Fibroblast of the aortic adventitia (primary cell): ENCODE measurements around the gene HJURP. TPM values are rescaled to one million over a fixed set of nuclear protein-coding genes. Genes with fewer than 3 reads are reported as not detected.
"Not testable (repeated sequence)": the region's sequence is repeated elsewhere in the genome, so short reads cannot be mapped to it uniquely, and the experiment has no call there.

Experiments used
- DNase-seq: peaks from one replicate; pipeline ENCODE4 v3.0.0-alpha.2; 2010; ENCODE audit warnings: low read depth
- H3K4me3 ChIP-seq: 2 replicates; pipeline ENCODE4 v1.5.1; 2011; ENCODE audit warnings: low read depth, mild to moderate bottlenecking, control low read depth, low read length, moderate library complexity
- CTCF ChIP-seq: IDR thresholded peaks from 2 replicates; pipeline ENCODE4 v1.5.1; 2011; ENCODE audit warnings: mild to moderate bottlenecking, low read length, control low read depth, inconsistent platforms; ENCODE audit not compliant: insufficient read depth
- total RNA-seq: library from RNA; depleted of rRNA; stranded (reverse); fragments of >200 nt; gene quantifications from 2 replicates; pipeline ENCODE4 v1.2.3, GENCODE V29; 2012; ENCODE audit warnings: low replicate concordance

Gene HJURP
- total RNA-seq = 1.1 and 34.9 TPM in 2 replicates

DNA sequence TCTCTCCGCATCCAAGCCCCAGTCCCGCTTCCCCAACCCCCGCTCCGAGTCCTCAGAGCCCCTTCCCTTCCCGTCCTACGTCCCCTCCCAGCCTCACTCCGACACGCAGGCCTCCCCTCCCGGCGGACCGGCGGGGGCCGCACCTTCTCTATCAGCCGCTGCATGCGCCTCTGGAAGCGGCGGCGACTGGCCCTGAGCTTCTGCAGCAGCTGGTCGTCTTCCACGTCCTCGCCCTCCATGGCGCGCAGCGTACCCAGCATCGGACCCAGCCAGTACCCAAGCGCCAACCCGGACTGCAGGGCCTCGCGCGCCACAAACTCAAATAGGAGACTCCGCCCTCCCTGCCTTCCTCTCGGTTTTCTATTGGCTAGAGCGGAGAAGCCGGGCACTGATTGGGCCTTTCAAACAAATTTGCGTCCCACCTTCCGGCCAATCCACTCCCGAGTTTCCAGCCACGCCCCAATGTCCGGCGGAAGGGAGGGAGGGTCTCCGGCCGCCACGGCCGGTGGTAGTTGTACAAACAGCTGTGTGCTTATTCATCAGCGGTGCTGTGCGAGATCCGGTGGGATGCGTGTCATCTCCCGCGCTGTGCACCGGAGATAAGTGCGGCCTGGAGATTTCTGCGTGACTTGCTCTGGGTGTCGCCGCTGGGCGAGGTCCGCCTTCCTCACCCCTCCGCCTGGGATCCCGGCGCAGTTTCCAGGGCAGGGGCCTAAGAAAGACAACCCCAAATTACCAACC lies at the start of gene HJURP:
Gene HJURP, minus strand, starts transcription at position 295 of the 741 bp plus-strand sequence. Its CDS starts 35 bp downstream, at position 260.
- no peak for TF ChIP-seq CTCF
- peak within 1 kb of the TSS; percentile 74 for H3K4me3 ChIP-seq
- DNase-seq = peak; percentile 95

DNA sequence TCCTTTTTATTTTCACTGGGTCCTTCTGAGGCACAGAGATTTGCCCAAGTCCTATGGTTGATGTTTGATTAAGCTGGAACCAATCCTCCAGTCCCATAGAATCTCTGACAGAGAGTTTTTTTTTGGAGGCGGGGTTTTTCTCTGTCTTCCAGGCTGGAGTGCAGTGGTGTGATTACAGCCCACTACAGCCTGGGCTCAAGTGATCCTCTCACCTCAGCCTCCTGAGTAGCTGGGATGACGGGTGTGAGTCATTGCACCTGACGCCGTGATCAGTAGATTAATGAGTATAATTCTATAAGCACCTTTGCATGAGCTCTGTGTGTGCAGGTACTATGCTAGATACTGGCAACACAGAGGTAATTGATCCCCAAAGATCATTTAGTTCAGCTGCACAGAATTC lies 47.5 kb upstream of the HJURP start:
- H3K4me3 ChIP-seq = no peak overlapping the region
- TF ChIP-seq CTCF = no peak
- DNase-seq = no peak

GRCh38 chr2:233901367-233901766 lies 47.0 kb upstream of the HJURP start:
- no peak overlapping the region for H3K4me3 ChIP-seq
- no peak for TF ChIP-seq CTCF
- no peak for DNase-seq

- not testable (repeated sequence) for DNase-seq, H3K4me3 ChIP-seq
Measured at GRCh38 chr2:233896253-233896652, 41.9 kb upstream of the HJURP start.

GRCh38 chr2:233892793-233893192 lies 38.5 kb upstream of the HJURP start:
- no peak for DNase-seq
- no peak for TF ChIP-seq CTCF
- no peak overlapping the region for H3K4me3 ChIP-seq

DNA sequence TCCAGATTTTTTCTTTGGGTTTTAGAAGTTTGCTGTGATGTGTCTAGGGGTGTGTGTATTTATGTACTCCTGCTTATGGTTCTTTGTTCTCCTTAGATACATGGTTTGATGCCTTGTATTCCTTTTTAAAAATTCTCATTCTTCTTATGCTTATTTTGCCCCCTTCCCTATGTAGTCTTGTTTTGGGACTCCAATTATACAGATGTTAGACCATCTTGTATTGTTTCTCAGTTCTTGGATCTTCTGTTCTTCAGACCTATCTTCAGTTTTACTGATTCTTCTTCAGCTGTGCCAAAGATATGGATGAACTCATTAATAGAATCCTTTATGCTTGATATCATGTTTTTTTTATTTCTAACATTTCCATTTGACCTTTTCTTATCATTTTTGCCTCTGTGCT lies 28.0 kb upstream of the HJURP start:
- no peak for TF ChIP-seq CTCF
- no peak for DNase-seq

DNA sequence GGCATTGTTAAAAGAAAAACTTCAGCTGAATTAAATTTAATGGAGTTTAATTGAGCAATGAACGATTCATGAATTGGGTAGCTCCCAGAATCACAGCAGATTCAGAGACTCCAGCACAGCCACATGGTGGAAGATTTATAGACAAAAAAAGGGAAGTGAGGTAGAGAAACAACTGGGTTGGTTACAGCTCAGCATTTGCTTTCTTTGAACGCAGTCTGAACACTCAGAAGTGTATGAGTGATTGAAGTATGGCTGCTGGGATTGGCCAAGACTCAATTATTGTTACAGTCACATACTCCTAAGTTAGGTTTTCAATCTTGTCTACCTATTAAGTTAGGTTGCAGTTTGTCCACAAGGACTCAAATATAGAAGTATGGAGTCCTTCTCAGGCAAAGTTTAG lies 17.8 kb upstream of the HJURP start:
- H3K4me3 ChIP-seq, DNase-seq: not testable (repeated sequence)

More for the DNA sequence above, 28.0 kb upstream of the HJURP start:
- H3K4me3 ChIP-seq = no peak overlapping the region

DNA sequence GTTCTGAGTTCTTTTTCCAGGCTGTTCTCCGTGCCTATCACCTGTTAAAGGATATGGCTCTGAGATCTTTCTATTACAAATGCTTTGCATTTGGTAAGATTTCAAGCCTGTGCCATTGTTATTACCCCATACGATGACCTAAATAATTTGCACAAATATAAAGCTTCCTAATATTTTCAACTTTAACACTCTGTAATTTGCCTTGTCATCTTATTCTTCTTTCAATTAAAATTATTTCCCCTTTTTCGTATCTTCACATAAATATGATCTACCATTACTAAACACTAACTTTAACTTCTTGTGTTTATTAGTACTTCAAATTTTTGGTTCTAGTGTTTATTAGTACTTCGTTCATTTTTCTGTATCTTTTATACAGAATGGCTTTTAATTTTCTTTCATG lies 17.1 kb upstream of the HJURP start:
- no peak overlapping the region for H3K4me3 ChIP-seq
- DNase-seq = no peak
- TF ChIP-seq CTCF = no peak
